OCI-LY1 (cell line): ENCODE measurements around the gene MAPT.

Experiments used
- H2AFZ ChIP-seq: fragments of 200-600 bp; sonication (generic), shearing (Covaris generic); 2 replicates; pipeline ENCODE4 v1.6.0; 2014; ENCODE audit warnings: antibody characterized with exemption, mild to moderate bottlenecking, low read length
- H3F3A ChIP-seq: fragments of 200-600 bp; sonication (generic), shearing (Covaris generic); 2 replicates; pipeline ENCODE4 v1.6.0; 2014; ENCODE audit warnings: mild to moderate bottlenecking, antibody characterized with exemption, low read length, moderate library complexity; ENCODE audit not compliant: insufficient read depth
- H3K27ac ChIP-seq: fragments of 200-600 bp; sonication (generic); 2 replicates; pipeline ENCODE4 v1.5.1; 2014; ENCODE audit warnings: low read length, mixed run types, mild to moderate bottlenecking, low read depth; ENCODE audit not compliant: poor library complexity, severe bottlenecking
- H3K27me3 ChIP-seq: fragments of 200-600 bp; sonication (generic); 2 replicates; pipeline ENCODE4 v1.6.0; 2014; ENCODE audit warnings: antibody characterized with exemption, mild to moderate bottlenecking, low read length, moderate library complexity; ENCODE audit not compliant: insufficient read depth
- H3K36me3 ChIP-seq: fragments of 200-600 bp; sonication (generic); 2 replicates; pipeline ENCODE4 v1.6.1; 2014; ENCODE audit warnings: mild to moderate bottlenecking, antibody characterized with exemption, low read length, moderate library complexity, mixed read lengths; ENCODE audit not compliant: insufficient read depth
- H3K4me1 ChIP-seq: fragments of 200-600 bp; sonication (generic); 2 replicates; pipeline ENCODE4 v1.5.1; 2014; ENCODE audit warnings: mild to moderate bottlenecking, low read length, moderate library complexity; ENCODE audit not compliant: insufficient read depth, severe bottlenecking
- H3K4me2 ChIP-seq: fragments of 200-600 bp; sonication (generic), shearing (Covaris generic); 2 replicates; pipeline ENCODE4 v1.6.1; 2014; ENCODE audit warnings: low read length
- H3K4me3 ChIP-seq: fragments of 200-600 bp; sonication (generic); 2 replicates; pipeline ENCODE4 v1.5.1; 2014; ENCODE audit warnings: low read length, low read depth, mild to moderate bottlenecking, mixed read lengths; ENCODE audit not compliant: poor library complexity, severe bottlenecking
- H3K79me2 ChIP-seq: fragments of 200-600 bp; shearing (Covaris generic); 2 replicates; pipeline ENCODE4 v1.6.1; 2016; ENCODE audit warnings: mixed run types, low read length, mixed read lengths; ENCODE audit not compliant: insufficient read depth
- H3K9ac ChIP-seq: fragments of 200-600 bp; sonication (generic), shearing (Covaris generic); 2 replicates; pipeline ENCODE4 v1.6.1; 2014; ENCODE audit warnings: mild to moderate bottlenecking, low read length, mixed read lengths
- H3K9me2 ChIP-seq: fragments of 200-600 bp; sonication (generic), shearing (Covaris generic); 2 replicates; pipeline ENCODE4 v1.6.1; 2014; ENCODE audit warnings: low read depth, mild to moderate bottlenecking, low read length, mixed read lengths
- H3K9me3 ChIP-seq: fragments of 200-600 bp; shearing (Covaris generic); 2 replicates; pipeline ENCODE4 v1.6.1; 2014; ENCODE audit warnings: low read length, mixed read lengths
- H4K20me1 ChIP-seq: fragments of 200-600 bp; sonication (generic), shearing (Covaris generic); 2 replicates; pipeline ENCODE4 v1.6.0; 2016; ENCODE audit warnings: mild to moderate bottlenecking, low read length; ENCODE audit not compliant: insufficient read depth
- EZH2 ChIP-seq: fragments of 200-600 bp; sonication (generic), shearing (Covaris generic); IDR thresholded peaks from 2 replicates; pipeline ENCODE4 v1.8.0; 2017; ENCODE audit warnings: borderline replicate concordance, mixed run types, mild to moderate bottlenecking, antibody characterized with exemption, low read length, moderate library complexity, mixed read lengths
- TF ChIP-seq, protein P1 (sequence below): fragments of 200-600 bp; sonication (generic), shearing (Covaris generic); IDR thresholded peaks from 2 replicates; pipeline ENCODE4 v1.5.1; 2017; ENCODE audit warnings: mild to moderate bottlenecking, antibody characterized with exemption, low read length, moderate library complexity, mixed read lengths

The MAPT gene

DNA sequence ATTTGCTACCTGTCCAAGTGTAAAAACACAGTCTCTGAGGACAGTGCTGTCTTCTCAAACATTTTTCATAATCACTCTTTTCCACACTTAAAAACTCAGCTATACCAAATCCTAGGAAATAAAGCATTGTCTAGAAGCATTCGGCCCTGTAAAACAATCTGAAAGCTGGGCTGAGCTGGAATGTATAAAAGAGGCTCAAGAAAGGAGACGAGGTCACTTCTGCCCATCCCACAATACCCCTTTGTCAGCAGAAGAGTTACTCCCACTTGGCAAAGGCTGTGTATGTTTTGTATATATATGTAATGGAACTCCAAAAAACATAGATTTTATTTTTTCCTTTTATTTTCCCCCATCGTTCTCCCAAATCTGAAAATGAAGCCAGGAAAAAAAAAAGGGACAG lies 148.6 kb downstream of the MAPT start:
- Histone ChIP-seq H3F3A (no peaks in the 10 kb centered on the region), H3K9me3 (no peaks in the 10 kb centered on the region), H3K4me1 (no peaks in the 10 kb centered on the region), H3K9me2 (no peaks in the 10 kb centered on the region), H3K9ac (no peak overlapping the region), H3K36me3 (peaks cover 86% of the 10 kb centered on the region), H3K27me3 (no peaks in the 10 kb centered on the region), H3K27ac (no peak overlapping the region), H4K20me1 (no peaks in the 10 kb centered on the region), H2AFZ (no peak overlapping the region), H3K4me3 (no peak overlapping the region), H3K4me2 (no peak overlapping the region), H3K79me2 (no peaks in the 10 kb centered on the region)
- TF ChIP-seq EZH2, result no peak
- TF ChIP-seq, protein P1, sequence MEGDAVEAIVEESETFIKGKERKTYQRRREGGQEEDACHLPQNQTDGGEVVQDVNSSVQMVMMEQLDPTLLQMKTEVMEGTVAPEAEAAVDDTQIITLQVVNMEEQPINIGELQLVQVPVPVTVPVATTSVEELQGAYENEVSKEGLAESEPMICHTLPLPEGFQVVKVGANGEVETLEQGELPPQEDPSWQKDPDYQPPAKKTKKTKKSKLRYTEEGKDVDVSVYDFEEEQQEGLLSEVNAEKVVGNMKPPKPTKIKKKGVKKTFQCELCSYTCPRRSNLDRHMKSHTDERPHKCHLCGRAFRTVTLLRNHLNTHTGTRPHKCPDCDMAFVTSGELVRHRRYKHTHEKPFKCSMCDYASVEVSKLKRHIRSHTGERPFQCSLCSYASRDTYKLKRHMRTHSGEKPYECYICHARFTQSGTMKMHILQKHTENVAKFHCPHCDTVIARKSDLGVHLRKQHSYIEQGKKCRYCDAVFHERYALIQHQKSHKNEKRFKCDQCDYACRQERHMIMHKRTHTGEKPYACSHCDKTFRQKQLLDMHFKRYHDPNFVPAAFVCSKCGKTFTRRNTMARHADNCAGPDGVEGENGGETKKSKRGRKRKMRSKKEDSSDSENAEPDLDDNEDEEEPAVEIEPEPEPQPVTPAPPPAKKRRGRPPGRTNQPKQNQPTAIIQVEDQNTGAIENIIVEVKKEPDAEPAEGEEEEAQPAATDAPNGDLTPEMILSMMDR, result no peak

DNA sequence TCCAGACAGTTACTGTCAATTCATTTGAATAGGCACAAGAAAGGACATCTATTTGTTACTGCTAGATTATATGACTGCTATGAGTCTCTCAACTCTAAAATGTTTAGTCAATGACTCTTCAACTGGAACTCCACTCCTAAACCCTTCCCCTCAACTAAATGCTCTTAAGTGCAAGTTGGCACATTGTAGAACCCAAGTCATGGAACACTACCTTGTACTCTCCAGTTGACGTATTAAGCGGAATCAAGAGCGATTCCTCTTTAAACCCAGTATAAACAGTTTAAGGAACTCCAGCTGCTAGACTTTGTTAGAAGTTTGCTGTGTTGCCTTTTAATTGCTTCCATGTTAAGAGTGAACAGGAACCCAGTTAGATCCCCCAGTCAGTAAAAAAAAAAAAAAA lies 149.3 kb downstream of the MAPT start:
- peaks cover 86% of the 10 kb centered on the region for H3K36me3 ChIP-seq

DNA sequence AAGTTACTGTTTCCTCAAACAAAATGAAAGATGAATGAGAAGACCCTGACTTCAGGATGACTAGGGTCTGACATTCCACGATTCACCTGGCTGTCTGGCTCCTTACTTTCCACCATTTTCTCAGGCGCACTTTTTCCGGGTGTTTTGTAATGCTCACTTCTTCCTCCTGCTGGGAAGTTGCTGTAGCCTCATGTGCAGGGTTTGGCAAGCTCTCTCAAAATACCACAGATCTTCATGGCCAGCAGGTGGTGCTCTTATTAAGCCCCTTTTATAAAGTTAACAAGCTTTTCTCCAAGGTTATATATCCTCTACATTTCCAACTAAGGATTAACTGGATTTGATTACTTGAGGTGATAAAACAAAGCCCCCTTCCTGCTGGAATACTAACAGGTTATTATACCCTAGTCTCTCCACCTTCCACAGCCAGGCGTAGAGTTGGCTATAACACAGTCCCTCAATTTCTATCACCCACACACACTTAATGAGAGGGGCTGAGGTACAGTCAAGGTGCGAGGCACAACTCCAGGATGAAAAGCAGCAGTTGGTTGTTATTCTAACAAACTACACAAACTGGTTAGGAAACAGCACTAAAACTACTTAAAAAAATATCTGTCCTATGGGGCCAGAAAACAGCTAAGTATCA lies 150.1 kb downstream of the MAPT start:
- no peaks in the 10 kb centered on the region for H3K9me3 ChIP-seq
- TF ChIP-seq, protein P1, result peak; percentile 91
- no peak for TF ChIP-seq EZH2
- no peaks in the 10 kb centered on the region for H3F3A ChIP-seq
- H3K9me2 ChIP-seq, result no peaks in the 10 kb centered on the region
- no peaks in the 10 kb centered on the region for H3K79me2 ChIP-seq
- no peak overlapping the region for H3K4me2 ChIP-seq
- no peak overlapping the region for H3K9ac ChIP-seq
- no peaks in the 10 kb centered on the region for H3K27me3 ChIP-seq
- no peak overlapping the region for H2AFZ ChIP-seq
- H3K4me3 ChIP-seq, result no peak overlapping the region
- no peaks in the 10 kb centered on the region for H3K4me1 ChIP-seq
- no peaks in the 10 kb centered on the region for H4K20me1 ChIP-seq
- H3K36me3 ChIP-seq, result peaks cover 84% of the 10 kb centered on the region
- no peak overlapping the region for H3K27ac ChIP-seq

More for the DNA sequence above, 149.3 kb downstream of the MAPT start:
- Histone ChIP-seq H3K4me3 (no peak overlapping the region), H3K27ac (no peak overlapping the region), H3K4me2 (no peak overlapping the region), H3K9me3 (no peaks in the 10 kb centered on the region), H3F3A (no peaks in the 10 kb centered on the region), H3K27me3 (no peaks in the 10 kb centered on the region), H3K9me2 (no peaks in the 10 kb centered on the region), H3K79me2 (no peaks in the 10 kb centered on the region), H3K4me1 (no peaks in the 10 kb centered on the region), H3K9ac (no peak overlapping the region), H2AFZ (no peak overlapping the region), H4K20me1 (no peaks in the 10 kb centered on the region)
- no peak for TF ChIP-seq EZH2
- TF ChIP-seq, protein P1, result no peak
